ENCODE data around the gene COBL.

- TF ChIP-seq CTCF (IDR thresholded peaks at IDR 0.05) = no peak
- TF ChIP-seq POLR2A (IDR thresholded peaks at IDR 0.05) = no peak
These were observed 250.8 kb downstream of the COBL start for GRCh38 chr7:51065766-51066165.

Measured in prostate gland (tissue), 2 donors.